ENCODE data around the gene H3-3A.

DNA sequence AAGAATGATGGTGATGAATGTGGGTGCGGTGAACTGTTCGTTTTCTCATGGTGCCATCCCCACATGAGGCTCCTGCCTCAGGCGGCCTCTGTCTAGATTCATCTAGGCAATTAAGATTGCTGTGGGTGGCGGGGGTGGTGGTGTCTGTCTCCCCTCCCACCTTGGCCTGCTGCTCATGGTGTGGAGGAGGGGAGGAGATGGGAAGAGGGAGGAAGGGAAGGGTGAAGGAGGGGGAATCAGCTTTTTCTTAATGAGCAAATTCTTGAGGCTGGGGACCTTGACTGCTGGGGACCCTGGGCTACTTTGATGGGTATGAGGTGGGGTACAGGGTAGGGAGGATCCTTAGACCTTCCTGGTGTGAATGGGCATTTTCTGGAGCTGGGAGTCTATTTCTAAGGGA, 55.8 kb downstream of the H3-3A start:
- TF ChIP-seq, protein P1, sequence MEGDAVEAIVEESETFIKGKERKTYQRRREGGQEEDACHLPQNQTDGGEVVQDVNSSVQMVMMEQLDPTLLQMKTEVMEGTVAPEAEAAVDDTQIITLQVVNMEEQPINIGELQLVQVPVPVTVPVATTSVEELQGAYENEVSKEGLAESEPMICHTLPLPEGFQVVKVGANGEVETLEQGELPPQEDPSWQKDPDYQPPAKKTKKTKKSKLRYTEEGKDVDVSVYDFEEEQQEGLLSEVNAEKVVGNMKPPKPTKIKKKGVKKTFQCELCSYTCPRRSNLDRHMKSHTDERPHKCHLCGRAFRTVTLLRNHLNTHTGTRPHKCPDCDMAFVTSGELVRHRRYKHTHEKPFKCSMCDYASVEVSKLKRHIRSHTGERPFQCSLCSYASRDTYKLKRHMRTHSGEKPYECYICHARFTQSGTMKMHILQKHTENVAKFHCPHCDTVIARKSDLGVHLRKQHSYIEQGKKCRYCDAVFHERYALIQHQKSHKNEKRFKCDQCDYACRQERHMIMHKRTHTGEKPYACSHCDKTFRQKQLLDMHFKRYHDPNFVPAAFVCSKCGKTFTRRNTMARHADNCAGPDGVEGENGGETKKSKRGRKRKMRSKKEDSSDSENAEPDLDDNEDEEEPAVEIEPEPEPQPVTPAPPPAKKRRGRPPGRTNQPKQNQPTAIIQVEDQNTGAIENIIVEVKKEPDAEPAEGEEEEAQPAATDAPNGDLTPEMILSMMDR (IDR thresholded peaks at IDR 0.05): no peak
- no peak for TF ChIP-seq POLR2A (IDR thresholded peaks at IDR 0.05)
